Effector memory CD8-positive, alpha-beta T cell (primary cell): ENCODE results near the gene CSK.
"Not testable (repeated sequence)": the region's sequence is repeated elsewhere in the genome, so short reads cannot be mapped to it uniquely, and the experiment has no call there.

Experiments used
- ATAC-seq: fragments of 150-1000 bp; cut with Tn5 transposase; replicated peaks from 2 replicates; pipeline ENCODE4 v1.10.0; 2021; ENCODE audit warnings: mild to moderate bottlenecking, moderate library complexity
- DNase-seq, 3 experiments: peaks; one replicate each; pipeline ENCODE4 v3.0.0; 2021
- H3K27ac Mint-ChIP-seq, 2 donors: one replicate each; pipeline ENCODE4 v1.8.0; 2022; ENCODE audit warnings: mild to moderate bottlenecking in 2 of 2, mixed read lengths in 2 of 2, moderate library complexity in 2 of 2
- H3K27me3 Mint-ChIP-seq, 2 donors: one replicate each; pipeline ENCODE4 v1.8.0; 2022; ENCODE audit warnings: mixed read lengths in 2 of 2
- H3K36me3 Mint-ChIP-seq: one replicate; pipeline ENCODE4 v1.8.0; 2022; ENCODE audit warnings: mild to moderate bottlenecking, moderate library complexity, mixed read lengths; ENCODE audit not compliant: insufficient read depth
- H3K4me1 Mint-ChIP-seq, 2 donors: one replicate each; pipeline ENCODE4 v1.8.0; 2022; ENCODE audit warnings: low read depth in 2 of 2, mixed read lengths in 2 of 2
- H3K4me3 Mint-ChIP-seq, 2 donors: one replicate each; pipeline ENCODE4 v1.8.0; 2022; ENCODE audit warnings: mild to moderate bottlenecking in 2 of 2, mixed read lengths in 2 of 2, moderate library complexity in 2 of 2
- H3K9me3 Mint-ChIP-seq, 2 donors: one replicate each; pipeline ENCODE4 v1.8.0; 2022; ENCODE audit warnings: mixed read lengths in 2 of 2
- total RNA-seq, 9 experiments: gene quantifications; one replicate each; lab custom pipeline; 2026; lab: John Stamatoyannopoulos, UW

Gene CSK
- total RNA-seq, result 138 to 225 (median 166) reads per million in 9 experiments

- ATAC-seq (peak; percentile 61), DNase-seq (peak; percentile 72 to 83 (median 74))
- H3K9me3 Mint-ChIP-seq, result no peaks in the 10 kb centered on the region
- H3K27me3 Mint-ChIP-seq, result no peaks in the 10 kb centered on the region
- H3K4me1 Mint-ChIP-seq, result peaks cover 81 to 84% of the 10 kb centered on the region in 2 donors
- peaks cover 57% of the 10 kb centered on the region for H3K36me3 Mint-ChIP-seq
- H3K27ac Mint-ChIP-seq, result peak within 1 kb of the TSS; percentile 92 to 99
- H3K4me3 Mint-ChIP-seq, result peak within 1 kb of the TSS; percentile 80 to 98
These were observed at the start of gene CSK for GRCh38 chr15:74781431-74782258. CSK (plus strand) TSS chr15:74782080; CDS start chr15:74798298, 16,218 bp downstream.

- peaks cover 69 to 81% of the 10 kb centered on the region in 2 donors for H3K27me3 Mint-ChIP-seq
- no peak for DNase-seq
- no peaks in the 10 kb centered on the region for H3K4me1 Mint-ChIP-seq
- no peak overlapping the region for H3K27ac Mint-ChIP-seq
- H3K36me3 Mint-ChIP-seq, result peaks cover 4% of the 10 kb centered on the region
- no peak overlapping the region for H3K4me3 Mint-ChIP-seq
- no peaks in the 10 kb centered on the region for H3K9me3 Mint-ChIP-seq
- ATAC-seq, result no peak
These were observed 49.0 kb upstream of the CSK start for GRCh38 chr15:74732846-74733245.

GRCh38 chr15:74733269-74733668 lies 48.6 kb upstream of the CSK start:
- DNase-seq (no peak), ATAC-seq (no peak)
- H3K4me1 Mint-ChIP-seq, result no peaks in the 10 kb centered on the region
- H3K36me3 Mint-ChIP-seq, result peaks cover 4% of the 10 kb centered on the region
- no peak overlapping the region for H3K4me3 Mint-ChIP-seq
- H3K27me3 Mint-ChIP-seq, result peaks cover 73 to 81% of the 10 kb centered on the region in 2 donors
- peaks cover 0 to 4% of the 10 kb centered on the region in 2 donors for H3K9me3 Mint-ChIP-seq
- H3K27ac Mint-ChIP-seq, result no peak overlapping the region

- DNase-seq, result no peak
- no peak for ATAC-seq
- Mint-ChIP-seq H3K9me3 (peaks cover 0 to 4% of the 10 kb centered on the region in 2 donors), H3K27me3 (peaks cover 75 to 83% of the 10 kb centered on the region in 2 donors), H3K4me3 (no peak overlapping the region), H3K27ac (no peak overlapping the region), H3K36me3 (peaks cover 4% of the 10 kb centered on the region), H3K4me1 (no peaks in the 10 kb centered on the region)
These were observed 46.6 kb upstream of the CSK start for GRCh38 chr15:74735305-74735704.

GRCh38 chr15:74738239-74738638 lies 43.6 kb upstream of the CSK start:
- H3K4me3 Mint-ChIP-seq, ATAC-seq, H3K4me1 Mint-ChIP-seq, H3K27ac Mint-ChIP-seq, DNase-seq, H3K36me3 Mint-ChIP-seq, H3K9me3 Mint-ChIP-seq: not testable (repeated sequence)
- H3K27me3 Mint-ChIP-seq, result peaks cover 75 to 80% of the 10 kb centered on the region in 2 donors

GRCh38 chr15:74742422-74742821 lies 39.5 kb upstream of the CSK start:
- no peak for DNase-seq
- ATAC-seq, result no peak
- H3K4me1 Mint-ChIP-seq, result no peaks in the 10 kb centered on the region
- H3K36me3 Mint-ChIP-seq, result no peaks in the 10 kb centered on the region
- peaks cover 36 to 41% of the 10 kb centered on the region in 2 donors for H3K27me3 Mint-ChIP-seq
- peaks cover 0 to 4% of the 10 kb centered on the region in 2 donors for H3K9me3 Mint-ChIP-seq
- H3K4me3 Mint-ChIP-seq, result no peak overlapping the region
- H3K27ac Mint-ChIP-seq, result no peak overlapping the region

GRCh38 chr15:74746389-74746788 lies 35.5 kb upstream of the CSK start:
- Mint-ChIP-seq H3K9me3 (no peaks in the 10 kb centered on the region), H3K4me3 (no peak overlapping the region), H3K4me1 (no peaks in the 10 kb centered on the region), H3K27ac (no peak overlapping the region), H3K27me3 (peaks cover 10 to 16% of the 10 kb centered on the region in 2 donors), H3K36me3 (no peaks in the 10 kb centered on the region)
- ATAC-seq (no peak), DNase-seq (no peak)

GRCh38 chr15:74748322-74748946 lies 33.4 kb upstream of the CSK start, which contains the start of gene CYP1A2:
CYP1A2 (plus strand) TSS chr15:74748845; CDS start chr15:74749739, 894 bp downstream.
- no peak for DNase-seq
- Mint-ChIP-seq H3K4me1 (no peaks in the 10 kb centered on the region), H3K27ac (no peak within 1 kb of the TSS), H3K36me3 (no peaks in the 10 kb centered on the region), H3K4me3 (no peak within 1 kb of the TSS), H3K9me3 (no peaks in the 10 kb centered on the region), H3K27me3 (peaks cover 0 to under 1% of the 10 kb centered on the region in 2 donors)
- ATAC-seq, result no peak

GRCh38 chr15:74749832-74750231 lies 32.0 kb upstream of the CSK start:
- no peak for DNase-seq
- no peaks in the 10 kb centered on the region for H3K9me3 Mint-ChIP-seq
- H3K36me3 Mint-ChIP-seq, result no peaks in the 10 kb centered on the region
- peaks cover 0 to 5% of the 10 kb centered on the region in 2 donors for H3K27me3 Mint-ChIP-seq
- H3K4me1 Mint-ChIP-seq, result no peaks in the 10 kb centered on the region
- no peak overlapping the region for H3K4me3 Mint-ChIP-seq
- H3K27ac Mint-ChIP-seq, result no peak overlapping the region
- no peak for ATAC-seq

GRCh38 chr15:74750751-74751150 lies 31.1 kb upstream of the CSK start:
- no peaks in the 10 kb centered on the region for H3K9me3 Mint-ChIP-seq
- H3K4me3 Mint-ChIP-seq, result no peak overlapping the region
- DNase-seq (no peak), ATAC-seq (no peak)
- H3K36me3 Mint-ChIP-seq, result no peaks in the 10 kb centered on the region
- peaks cover 0 to 7% of the 10 kb centered on the region in 2 donors for H3K27me3 Mint-ChIP-seq
- H3K27ac Mint-ChIP-seq, result no peak overlapping the region
- H3K4me1 Mint-ChIP-seq, result no peaks in the 10 kb centered on the region

- H3K4me1 Mint-ChIP-seq, result no peaks in the 10 kb centered on the region
- H3K27ac Mint-ChIP-seq, result no peak overlapping the region
- peaks cover 9 to 17% of the 10 kb centered on the region in 2 donors for H3K27me3 Mint-ChIP-seq
- no peak overlapping the region for H3K4me3 Mint-ChIP-seq
- H3K36me3 Mint-ChIP-seq, result no peaks in the 10 kb centered on the region
- H3K9me3 Mint-ChIP-seq, result no peaks in the 10 kb centered on the region
- ATAC-seq, result no peak
- no peak for DNase-seq
These were observed 29.9 kb upstream of the CSK start for GRCh38 chr15:74752011-74752410.

- DNase-seq (no peak), ATAC-seq (no peak)
These were observed 29.3 kb upstream of the CSK start for GRCh38 chr15:74752531-74752930.

GRCh38 chr15:74754593-74755215 lies 27.2 kb upstream of the CSK start:
- no peaks in the 10 kb centered on the region for H3K36me3 Mint-ChIP-seq
- H3K4me3 Mint-ChIP-seq, result no peak overlapping the region
- DNase-seq, result no peak
- H3K27me3 Mint-ChIP-seq, result peaks cover 9 to 17% of the 10 kb centered on the region in 2 donors
- no peak overlapping the region for H3K27ac Mint-ChIP-seq
- H3K4me1 Mint-ChIP-seq, result no peaks in the 10 kb centered on the region
- H3K9me3 Mint-ChIP-seq, result no peaks in the 10 kb centered on the region
- ATAC-seq, result no peak

More at GRCh38 chr15:74752531-74752930, 29.3 kb upstream of the CSK start:
- no peaks in the 10 kb centered on the region for H3K36me3 Mint-ChIP-seq
- peaks cover 9 to 17% of the 10 kb centered on the region in 2 donors for H3K27me3 Mint-ChIP-seq
- H3K4me1 Mint-ChIP-seq, result no peaks in the 10 kb centered on the region
- H3K9me3 Mint-ChIP-seq, result no peaks in the 10 kb centered on the region
- no peak overlapping the region for H3K27ac Mint-ChIP-seq
- H3K4me3 Mint-ChIP-seq, result no peak overlapping the region
